T-helper 2 cell treated with Interferon-gamma antibody and Interleukin-4, amounts not matched to agents 5 μg/mL and 100 μg/mL, for 36 hours (primary cell): ENCODE data around the gene MBOAT2.

Source experiments
- DNase-seq: peaks from one replicate; pipeline ENCODE4 v3.0.0; 2021; ENCODE audit warnings: low spot score
- H3K27ac Mint-ChIP-seq: one replicate; pipeline ENCODE4 v1.8.0; 2021; ENCODE audit warnings: mild to moderate bottlenecking, mixed read lengths
- H3K27me3 Mint-ChIP-seq: one replicate; pipeline ENCODE4 v1.8.0; 2021; ENCODE audit warnings: low read depth, mixed read lengths
- H3K36me3 Mint-ChIP-seq: one replicate; pipeline ENCODE4 v1.8.0; 2021; ENCODE audit warnings: low read depth, mixed read lengths
- H3K4me1 Mint-ChIP-seq: one replicate; pipeline ENCODE4 v1.8.0; 2021; ENCODE audit warnings: low read depth, mixed read lengths
- H3K4me3 Mint-ChIP-seq: one replicate; pipeline ENCODE4 v1.8.0; 2022; ENCODE audit warnings: mild to moderate bottlenecking, moderate library complexity, mixed read lengths
- H3K9me3 Mint-ChIP-seq: one replicate; pipeline ENCODE4 v1.8.0; 2021; ENCODE audit warnings: mixed read lengths

Gene MBOAT2

GRCh38 chr2:8882094-8882493, 121.4 kb downstream of the MBOAT2 start:
- no peaks in the 10 kb centered on the region for H3K9me3 Mint-ChIP-seq
- peaks cover 2% of the 10 kb centered on the region for H3K27me3 Mint-ChIP-seq
- H3K27ac Mint-ChIP-seq: no peak overlapping the region
- no peaks in the 10 kb centered on the region for H3K4me1 Mint-ChIP-seq
- H3K36me3 Mint-ChIP-seq: no peaks in the 10 kb centered on the region
- no peak for DNase-seq
- no peak overlapping the region for H3K4me3 Mint-ChIP-seq

- Mint-ChIP-seq H3K27ac (no peak overlapping the region), H3K4me3 (no peak overlapping the region)
Measured at GRCh38 chr2:8877894-8878293, 125.6 kb downstream of the MBOAT2 start.

GRCh38 chr2:8877332-8877731, 126.2 kb downstream of the MBOAT2 start:
- DNase-seq: no peak
- Mint-ChIP-seq H3K27ac (no peak overlapping the region), H3K4me3 (no peak overlapping the region), H3K9me3 (no peaks in the 10 kb centered on the region), H3K27me3 (peaks cover 3% of the 10 kb centered on the region), H3K4me1 (no peaks in the 10 kb centered on the region), H3K36me3 (no peaks in the 10 kb centered on the region)

More at GRCh38 chr2:8877894-8878293, 125.6 kb downstream of the MBOAT2 start:
- H3K36me3 Mint-ChIP-seq: no peaks in the 10 kb centered on the region
- no peak for DNase-seq
- peaks cover 2% of the 10 kb centered on the region for H3K27me3 Mint-ChIP-seq
- H3K9me3 Mint-ChIP-seq: no peaks in the 10 kb centered on the region
- H3K4me1 Mint-ChIP-seq: no peaks in the 10 kb centered on the region

GRCh38 chr2:8876628-8877027, 126.9 kb downstream of the MBOAT2 start:
- DNase-seq: no peak
- Mint-ChIP-seq H3K36me3 (no peaks in the 10 kb centered on the region), H3K27ac (no peak overlapping the region), H3K4me3 (no peak overlapping the region), H3K27me3 (peaks cover 3% of the 10 kb centered on the region), H3K9me3 (no peaks in the 10 kb centered on the region), H3K4me1 (no peaks in the 10 kb centered on the region)

GRCh38 chr2:8872821-8873432, 130.6 kb downstream of the MBOAT2 start:
- Mint-ChIP-seq H3K9me3 (no peaks in the 10 kb centered on the region), H3K27me3 (peaks cover 3% of the 10 kb centered on the region), H3K27ac (no peak overlapping the region), H3K4me3 (no peak overlapping the region), H3K4me1 (no peaks in the 10 kb centered on the region), H3K36me3 (no peaks in the 10 kb centered on the region)
- DNase-seq: no peak

GRCh38 chr2:8870441-8870840, 133.0 kb downstream of the MBOAT2 start:
- Mint-ChIP-seq H3K4me3 (no peak overlapping the region), H3K36me3 (no peaks in the 10 kb centered on the region), H3K9me3 (no peaks in the 10 kb centered on the region), H3K27me3 (peaks cover 3% of the 10 kb centered on the region), H3K27ac (no peak overlapping the region), H3K4me1 (no peaks in the 10 kb centered on the region)
- DNase-seq: no peak

- Mint-ChIP-seq H3K4me3 (no peak overlapping the region), H3K36me3 (no peaks in the 10 kb centered on the region), H3K4me1 (no peaks in the 10 kb centered on the region), H3K27me3 (peaks cover 11% of the 10 kb centered on the region), H3K9me3 (no peaks in the 10 kb centered on the region), H3K27ac (no peak overlapping the region)
- DNase-seq: no peak
Measured at GRCh38 chr2:8867363-8867762, 136.1 kb downstream of the MBOAT2 start.

GRCh38 chr2:8863331-8863953, 140.0 kb downstream of the MBOAT2 start:
- Mint-ChIP-seq H3K27ac (no peak overlapping the region), H3K4me1 (no peaks in the 10 kb centered on the region), H3K4me3 (no peak overlapping the region), H3K9me3 (no peaks in the 10 kb centered on the region), H3K36me3 (no peaks in the 10 kb centered on the region), H3K27me3 (peaks cover 20% of the 10 kb centered on the region)
- no peak for DNase-seq

GRCh38 chr2:8862230-8862629, 141.3 kb downstream of the MBOAT2 start:
- Mint-ChIP-seq H3K4me1 (no peaks in the 10 kb centered on the region), H3K27ac (no peak overlapping the region), H3K36me3 (no peaks in the 10 kb centered on the region), H3K4me3 (no peak overlapping the region), H3K27me3 (peaks cover 23% of the 10 kb centered on the region), H3K9me3 (no peaks in the 10 kb centered on the region)
- DNase-seq: no peak

GRCh38 chr2:8861797-8862196, 141.7 kb downstream of the MBOAT2 start:
- H3K27me3 Mint-ChIP-seq: peaks cover 23% of the 10 kb centered on the region
- H3K4me3 Mint-ChIP-seq: no peak overlapping the region
- H3K9me3 Mint-ChIP-seq: no peaks in the 10 kb centered on the region
- H3K27ac Mint-ChIP-seq: no peak overlapping the region
- H3K36me3 Mint-ChIP-seq: no peaks in the 10 kb centered on the region
- H3K4me1 Mint-ChIP-seq: no peaks in the 10 kb centered on the region
- no peak for DNase-seq

- Mint-ChIP-seq H3K27ac (no peak overlapping the region), H3K4me1 (no peaks in the 10 kb centered on the region), H3K27me3 (peaks cover 34% of the 10 kb centered on the region), H3K9me3 (no peaks in the 10 kb centered on the region), H3K36me3 (no peaks in the 10 kb centered on the region), H3K4me3 (no peak overlapping the region)
- no peak for DNase-seq
Measured at GRCh38 chr2:8860239-8860638, 143.2 kb downstream of the MBOAT2 start.

- Mint-ChIP-seq H3K27me3 (peaks cover 32% of the 10 kb centered on the region), H3K27ac (no peak overlapping the region), H3K4me1 (no peaks in the 10 kb centered on the region), H3K36me3 (no peaks in the 10 kb centered on the region), H3K4me3 (no peak overlapping the region), H3K9me3 (no peaks in the 10 kb centered on the region)
- DNase-seq: no peak
Measured at GRCh38 chr2:8858910-8859309, 144.6 kb downstream of the MBOAT2 start.

GRCh38 chr2:8858264-8858663, 145.2 kb downstream of the MBOAT2 start:
- no peaks in the 10 kb centered on the region for H3K36me3 Mint-ChIP-seq
- no peaks in the 10 kb centered on the region for H3K4me1 Mint-ChIP-seq
- DNase-seq: no peak
- no peaks in the 10 kb centered on the region for H3K9me3 Mint-ChIP-seq
- H3K4me3 Mint-ChIP-seq: no peak overlapping the region
- no peak overlapping the region for H3K27ac Mint-ChIP-seq
- H3K27me3 Mint-ChIP-seq: peaks cover 28% of the 10 kb centered on the region

GRCh38 chr2:8857709-8858108, 145.8 kb downstream of the MBOAT2 start:
- peaks cover 31% of the 10 kb centered on the region for H3K27me3 Mint-ChIP-seq
- H3K27ac Mint-ChIP-seq: no peak overlapping the region
- no peak for DNase-seq

GRCh38 chr2:8856176-8856575, 147.3 kb downstream of the MBOAT2 start:
- Mint-ChIP-seq H3K36me3 (no peaks in the 10 kb centered on the region), H3K4me3 (no peak overlapping the region), H3K27ac (no peak overlapping the region), H3K27me3 (peaks cover 20% of the 10 kb centered on the region), H3K4me1 (no peaks in the 10 kb centered on the region), H3K9me3 (no peaks in the 10 kb centered on the region)
- DNase-seq: no peak

More at GRCh38 chr2:8857709-8858108, 145.8 kb downstream of the MBOAT2 start:
- Mint-ChIP-seq H3K9me3 (no peaks in the 10 kb centered on the region), H3K4me1 (no peaks in the 10 kb centered on the region), H3K4me3 (no peak overlapping the region), H3K36me3 (no peaks in the 10 kb centered on the region)
